SK-N-SH treated with all-trans-retinoic acid at 6 μM for 48 hours (cell line): ENCODE measurements around the gene SEMA3G.

ENCODE experiments used
- ATAC-seq: fragments of 200-7000 bp; cut with Tn5 transposase; 3 replicates; pipeline ENCODE4 v1.9.1; 2020; ENCODE audit warnings: mild to moderate bottlenecking, moderate library complexity
- BACH2 ChIP-seq: fragments of 250-450 bp; sonication (Bioruptor Pico); IDR thresholded peaks from 2 replicates; pipeline ENCODE4 v1.9.0; 2021; ENCODE audit warnings: mild to moderate bottlenecking, borderline replicate concordance
- CSDC2 ChIP-seq: fragments of 250-450 bp; sonication (Bioruptor Pico); IDR thresholded peaks from 2 replicates; pipeline ENCODE4 v1.5.0; 2020; ENCODE audit warnings: mild to moderate bottlenecking, moderate library complexity
- ESRRG ChIP-seq: fragments of 250-450 bp; sonication (Bioruptor Pico); IDR thresholded peaks from 2 replicates; pipeline ENCODE4 v1.6.1; 2021; ENCODE audit warnings: mild to moderate bottlenecking
- GLIS3 ChIP-seq: fragments of 250-450 bp; sonication (Bioruptor Pico); IDR thresholded peaks from 2 replicates; pipeline ENCODE4 v1.5.0; 2020; ENCODE audit warnings: mild to moderate bottlenecking, moderate library complexity
- ISL1 ChIP-seq: fragments of 250-450 bp; sonication (Bioruptor Pico); IDR thresholded peaks from 2 replicates; pipeline ENCODE4 v2.1.2; 2022; ENCODE audit warnings: mild to moderate bottlenecking, moderate library complexity
- OSR1 ChIP-seq: fragments of 250-450 bp; sonication (Bioruptor Pico); IDR thresholded peaks from 2 replicates; pipeline ENCODE4 v1.8.0; 2022; ENCODE audit warnings: moderate library complexity, mild to moderate bottlenecking, inconsistent platforms
- PPARA ChIP-seq: fragments of 250-450 bp; sonication (Bioruptor Pico); IDR thresholded peaks from 2 replicates; pipeline ENCODE4 v1.5.0; 2020; ENCODE audit warnings: mild to moderate bottlenecking, borderline replicate concordance
- RARB ChIP-seq: fragments of 250-450 bp; sonication (Bioruptor Pico); IDR thresholded peaks from 2 replicates; pipeline ENCODE4 v1.8.0; 2021; ENCODE audit warnings: mild to moderate bottlenecking, moderate library complexity
- TCF4 ChIP-seq: fragments of 250-450 bp; sonication (Bioruptor Pico); IDR thresholded peaks from 2 replicates; pipeline ENCODE4 v1.8.0; 2021; ENCODE audit warnings: mild to moderate bottlenecking, moderate library complexity, borderline replicate concordance
- TOX ChIP-seq: fragments of 250-450 bp; sonication (Bioruptor Pico); IDR thresholded peaks from 2 replicates; pipeline ENCODE4 v1.8.0; 2021; ENCODE audit warnings: mild to moderate bottlenecking, moderate library complexity, borderline replicate concordance
- ZC3H10 ChIP-seq: fragments of 250-450 bp; sonication (Bioruptor Pico); IDR thresholded peaks from 2 replicates; pipeline ENCODE4 v1.5.1; 2021; ENCODE audit warnings: mild to moderate bottlenecking, moderate library complexity
- ZFP3 ChIP-seq: fragments of 250-450 bp; sonication (Bioruptor Pico); IDR thresholded peaks from 2 replicates; pipeline ENCODE4 v1.5.0; 2020; ENCODE audit warnings: mild to moderate bottlenecking, moderate library complexity
- ZFP30 ChIP-seq: fragments of 450-650 bp; formaldehyde crosslinking; IDR thresholded peaks from 2 replicates; pipeline ENCODE4 v1.5.0; 2022; ENCODE audit warnings: mild to moderate bottlenecking, moderate library complexity
- ZNF565 ChIP-seq: fragments of 450-650 bp; formaldehyde crosslinking; conservative IDR thresholded peaks from 2 replicates; pipeline ENCODE4 v1.5.0; 2020; ENCODE audit warnings: low read depth, mild to moderate bottlenecking, moderate library complexity
- ZNF70 ChIP-seq: fragments of 450-650 bp; formaldehyde crosslinking; IDR thresholded peaks from 2 replicates; pipeline ENCODE4 v1.5.0; 2020; ENCODE audit warnings: mild to moderate bottlenecking, moderate library complexity
- ZNF8 ChIP-seq: fragments of 450-650 bp; formaldehyde crosslinking; IDR thresholded peaks from 2 replicates; pipeline ENCODE4 v1.5.0; 2020; ENCODE audit warnings: mild to moderate bottlenecking, moderate library complexity
- TF ChIP-seq, protein P1 (sequence below): fragments of 250-450 bp; sonication (Bioruptor Pico); IDR thresholded peaks from 2 replicates; pipeline ENCODE4 v1.5.0; 2020; ENCODE audit warnings: mild to moderate bottlenecking, moderate library complexity
- TF ChIP-seq, protein P2 (sequence below): fragments of 250-450 bp; sonication (Bioruptor Pico); IDR thresholded peaks from 2 replicates; pipeline ENCODE4 v1.5.1; 2020; ENCODE audit warnings: low read depth, mild to moderate bottlenecking, moderate library complexity
- TF ChIP-seq, protein P3 (sequence below): fragments of 250-450 bp; sonication (Bioruptor Pico); IDR thresholded peaks from 2 replicates; pipeline ENCODE4 v1.8.0; 2020; ENCODE audit warnings: mild to moderate bottlenecking, moderate library complexity, borderline replicate concordance
- TF ChIP-seq, protein P4 (sequence below): fragments of 250-450 bp; sonication (Bioruptor Pico); IDR thresholded peaks from 2 replicates; pipeline ENCODE4 v1.5.1; 2021; ENCODE audit warnings: mild to moderate bottlenecking, moderate library complexity
- TF ChIP-seq, protein P5 (sequence below): fragments of 250-450 bp; sonication (Bioruptor Pico); IDR thresholded peaks from 2 replicates; pipeline ENCODE4 v1.8.0; 2021; ENCODE audit warnings: low read depth, mild to moderate bottlenecking, moderate library complexity, borderline replicate concordance

SEMA3G gene

DNA sequence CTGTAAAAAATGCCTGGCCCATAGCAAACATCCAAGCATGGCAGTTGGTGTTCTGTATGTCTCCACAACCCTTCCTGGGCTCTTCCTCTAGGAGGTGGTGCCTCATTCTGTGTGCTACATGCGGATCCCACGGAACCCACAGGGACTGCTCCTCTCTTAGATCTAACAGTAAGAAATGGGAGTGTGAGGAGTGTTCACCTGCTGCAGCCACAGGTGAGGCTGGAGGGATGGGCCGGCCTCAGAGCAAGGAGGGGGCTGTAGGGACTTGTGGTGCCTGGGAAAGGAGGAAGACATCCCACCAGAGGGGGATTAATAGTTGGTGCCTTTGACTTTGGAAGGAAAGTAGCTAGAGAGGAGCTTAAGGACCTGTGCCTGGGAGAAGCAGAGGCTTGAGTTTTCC, 22.2 kb downstream of the SEMA3G start (continued):
- TF ChIP-seq ESRRG (CRISPR knock-in tag): no peak
- TF ChIP-seq ZNF8 (CRISPR knock-in tag): no peak
- TF ChIP-seq OSR1: no peak
- no peak for TF ChIP-seq ZFP30 (CRISPR knock-in tag)

DNA sequence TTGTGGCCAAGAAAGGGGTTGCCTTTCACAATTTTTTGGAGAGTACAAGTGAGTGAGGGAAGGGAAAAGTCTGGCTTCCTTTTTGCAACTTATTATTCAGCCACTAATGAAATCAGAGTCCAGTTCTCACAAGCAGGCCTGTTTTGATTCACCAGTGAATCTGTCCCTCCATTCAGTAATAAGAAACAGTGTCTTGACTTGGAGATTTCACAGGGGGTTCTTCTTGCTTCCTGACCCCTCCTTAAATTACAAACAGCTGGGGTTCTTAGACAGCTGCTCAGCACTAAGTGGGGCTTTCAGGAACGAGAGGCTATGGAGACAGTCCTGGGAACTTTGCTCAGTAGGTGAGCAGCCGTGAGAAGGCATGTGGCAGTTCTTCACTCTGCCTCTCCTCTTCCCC, 24.5 kb downstream of the SEMA3G start:
- ATAC-seq: no peak
- TF ChIP-seq TOX (CRISPR knock-in tag) (no peak), RARB (no peak), TCF4 (CRISPR knock-in tag) (no peak), ZNF565 (no peak), BACH2 (no peak), ZFP30 (CRISPR knock-in tag) (no peak), PPARA (CRISPR knock-in tag) (no peak), ZC3H10 (no peak), CSDC2 (no peak)
- TF ChIP-seq, protein P1, sequence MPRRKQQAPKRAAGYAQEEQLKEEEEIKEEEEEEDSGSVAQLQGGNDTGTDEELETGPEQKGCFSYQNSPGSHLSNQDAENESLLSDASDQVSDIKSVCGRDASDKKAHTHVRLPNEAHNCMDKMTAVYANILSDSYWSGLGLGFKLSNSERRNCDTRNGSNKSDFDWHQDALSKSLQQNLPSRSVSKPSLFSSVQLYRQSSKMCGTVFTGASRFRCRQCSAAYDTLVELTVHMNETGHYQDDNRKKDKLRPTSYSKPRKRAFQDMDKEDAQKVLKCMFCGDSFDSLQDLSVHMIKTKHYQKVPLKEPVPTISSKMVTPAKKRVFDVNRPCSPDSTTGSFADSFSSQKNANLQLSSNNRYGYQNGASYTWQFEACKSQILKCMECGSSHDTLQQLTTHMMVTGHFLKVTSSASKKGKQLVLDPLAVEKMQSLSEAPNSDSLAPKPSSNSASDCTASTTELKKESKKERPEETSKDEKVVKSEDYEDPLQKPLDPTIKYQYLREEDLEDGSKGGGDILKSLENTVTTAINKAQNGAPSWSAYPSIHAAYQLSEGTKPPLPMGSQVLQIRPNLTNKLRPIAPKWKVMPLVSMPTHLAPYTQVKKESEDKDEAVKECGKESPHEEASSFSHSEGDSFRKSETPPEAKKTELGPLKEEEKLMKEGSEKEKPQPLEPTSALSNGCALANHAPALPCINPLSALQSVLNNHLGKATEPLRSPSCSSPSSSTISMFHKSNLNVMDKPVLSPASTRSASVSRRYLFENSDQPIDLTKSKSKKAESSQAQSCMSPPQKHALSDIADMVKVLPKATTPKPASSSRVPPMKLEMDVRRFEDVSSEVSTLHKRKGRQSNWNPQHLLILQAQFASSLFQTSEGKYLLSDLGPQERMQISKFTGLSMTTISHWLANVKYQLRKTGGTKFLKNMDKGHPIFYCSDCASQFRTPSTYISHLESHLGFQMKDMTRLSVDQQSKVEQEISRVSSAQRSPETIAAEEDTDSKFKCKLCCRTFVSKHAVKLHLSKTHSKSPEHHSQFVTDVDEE (CRISPR knock-in tag): no peak

DNA sequence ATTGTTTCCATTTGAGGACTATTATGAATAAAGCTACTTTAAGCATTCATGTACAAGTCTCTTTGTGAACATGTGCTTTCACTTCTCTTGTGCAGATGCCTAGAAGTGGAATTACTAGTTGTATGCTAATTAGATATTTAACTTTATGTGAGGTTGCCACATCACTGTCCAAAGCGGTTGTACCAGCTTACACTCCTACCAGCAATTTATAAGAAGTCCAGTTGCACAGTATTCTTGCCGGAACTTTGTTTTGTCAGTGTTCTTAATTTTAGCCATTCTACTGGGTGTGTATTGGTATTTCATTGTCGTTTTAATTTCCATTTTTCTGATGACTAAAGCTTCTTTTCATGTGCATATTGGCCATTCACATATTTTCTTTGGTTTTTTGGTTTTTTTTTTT, 29.1 kb downstream of the SEMA3G start:
- TF ChIP-seq, protein P2, sequence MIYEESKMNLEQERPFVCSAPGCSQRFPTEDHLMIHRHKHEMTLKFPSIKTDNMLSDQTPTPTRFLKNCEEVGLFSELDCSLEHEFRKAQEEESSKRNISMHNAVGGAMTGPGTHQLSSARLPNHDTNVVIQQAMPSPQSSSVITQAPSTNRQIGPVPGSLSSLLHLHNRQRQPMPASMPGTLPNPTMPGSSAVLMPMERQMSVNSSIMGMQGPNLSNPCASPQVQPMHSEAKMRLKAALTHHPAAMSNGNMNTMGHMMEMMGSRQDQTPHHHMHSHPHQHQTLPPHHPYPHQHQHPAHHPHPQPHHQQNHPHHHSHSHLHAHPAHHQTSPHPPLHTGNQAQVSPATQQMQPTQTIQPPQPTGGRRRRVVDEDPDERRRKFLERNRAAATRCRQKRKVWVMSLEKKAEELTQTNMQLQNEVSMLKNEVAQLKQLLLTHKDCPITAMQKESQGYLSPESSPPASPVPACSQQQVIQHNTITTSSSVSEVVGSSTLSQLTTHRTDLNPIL: no peak
- TF ChIP-seq, protein P3, sequence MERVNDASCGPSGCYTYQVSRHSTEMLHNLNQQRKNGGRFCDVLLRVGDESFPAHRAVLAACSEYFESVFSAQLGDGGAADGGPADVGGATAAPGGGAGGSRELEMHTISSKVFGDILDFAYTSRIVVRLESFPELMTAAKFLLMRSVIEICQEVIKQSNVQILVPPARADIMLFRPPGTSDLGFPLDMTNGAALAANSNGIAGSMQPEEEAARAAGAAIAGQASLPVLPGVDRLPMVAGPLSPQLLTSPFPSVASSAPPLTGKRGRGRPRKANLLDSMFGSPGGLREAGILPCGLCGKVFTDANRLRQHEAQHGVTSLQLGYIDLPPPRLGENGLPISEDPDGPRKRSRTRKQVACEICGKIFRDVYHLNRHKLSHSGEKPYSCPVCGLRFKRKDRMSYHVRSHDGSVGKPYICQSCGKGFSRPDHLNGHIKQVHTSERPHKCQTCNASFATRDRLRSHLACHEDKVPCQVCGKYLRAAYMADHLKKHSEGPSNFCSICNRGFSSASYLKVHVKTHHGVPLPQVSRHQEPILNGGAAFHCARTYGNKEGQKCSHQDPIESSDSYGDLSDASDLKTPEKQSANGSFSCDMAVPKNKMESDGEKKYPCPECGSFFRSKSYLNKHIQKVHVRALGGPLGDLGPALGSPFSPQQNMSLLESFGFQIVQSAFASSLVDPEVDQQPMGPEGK (CRISPR knock-in tag): no peak
- no peak for TF ChIP-seq ISL1
- TF ChIP-seq PPARA (CRISPR knock-in tag): no peak
- TF ChIP-seq, protein P4, sequence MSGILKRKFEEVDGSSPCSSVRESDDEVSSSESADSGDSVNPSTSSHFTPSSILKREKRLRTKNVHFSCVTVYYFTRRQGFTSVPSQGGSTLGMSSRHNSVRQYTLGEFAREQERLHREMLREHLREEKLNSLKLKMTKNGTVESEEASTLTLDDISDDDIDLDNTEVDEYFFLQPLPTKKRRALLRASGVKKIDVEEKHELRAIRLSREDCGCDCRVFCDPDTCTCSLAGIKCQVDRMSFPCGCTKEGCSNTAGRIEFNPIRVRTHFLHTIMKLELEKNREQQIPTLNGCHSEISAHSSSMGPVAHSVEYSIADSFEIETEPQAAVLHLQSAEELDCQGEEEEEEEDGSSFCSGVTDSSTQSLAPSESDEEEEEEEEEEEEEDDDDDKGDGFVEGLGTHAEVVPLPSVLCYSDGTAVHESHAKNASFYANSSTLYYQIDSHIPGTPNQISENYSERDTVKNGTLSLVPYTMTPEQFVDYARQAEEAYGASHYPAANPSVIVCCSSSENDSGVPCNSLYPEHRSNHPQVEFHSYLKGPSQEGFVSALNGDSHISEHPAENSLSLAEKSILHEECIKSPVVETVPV (CRISPR knock-in tag): no peak
- no peak for ATAC-seq

DNA sequence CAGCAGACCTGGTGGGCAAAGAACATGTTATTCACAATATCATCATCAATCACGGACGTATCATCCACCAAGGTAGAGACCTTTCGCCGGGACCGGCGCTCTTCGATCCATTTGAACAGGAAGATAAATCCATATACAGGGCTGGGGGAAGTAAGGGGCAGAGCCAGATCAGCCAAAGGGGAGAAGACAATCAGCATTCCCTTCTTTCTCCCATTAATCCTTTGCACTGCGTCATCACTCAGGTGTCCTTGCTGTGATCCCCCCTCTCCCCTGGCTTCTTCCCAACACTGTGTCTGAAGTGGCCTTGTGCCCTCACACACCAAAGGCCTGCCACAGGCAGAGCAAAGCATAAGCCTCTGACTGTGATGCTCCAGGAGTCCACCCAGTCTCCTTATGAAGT, 36.4 kb downstream of the SEMA3G start:
- no peak for TF ChIP-seq ZNF8 (CRISPR knock-in tag)
- TF ChIP-seq RARB: no peak
- TF ChIP-seq ZFP3: no peak
- no peak for TF ChIP-seq CSDC2
- no peak for TF ChIP-seq OSR1
- TF ChIP-seq, protein P2: no peak
- TF ChIP-seq, protein P4 (CRISPR knock-in tag): no peak
- TF ChIP-seq TCF4 (CRISPR knock-in tag): no peak
- no peak for TF ChIP-seq TOX (CRISPR knock-in tag)
- TF ChIP-seq ZC3H10: no peak
- no peak for TF ChIP-seq BACH2
- no peak for TF ChIP-seq ZNF70 (CRISPR knock-in tag)
- TF ChIP-seq, protein P5, sequence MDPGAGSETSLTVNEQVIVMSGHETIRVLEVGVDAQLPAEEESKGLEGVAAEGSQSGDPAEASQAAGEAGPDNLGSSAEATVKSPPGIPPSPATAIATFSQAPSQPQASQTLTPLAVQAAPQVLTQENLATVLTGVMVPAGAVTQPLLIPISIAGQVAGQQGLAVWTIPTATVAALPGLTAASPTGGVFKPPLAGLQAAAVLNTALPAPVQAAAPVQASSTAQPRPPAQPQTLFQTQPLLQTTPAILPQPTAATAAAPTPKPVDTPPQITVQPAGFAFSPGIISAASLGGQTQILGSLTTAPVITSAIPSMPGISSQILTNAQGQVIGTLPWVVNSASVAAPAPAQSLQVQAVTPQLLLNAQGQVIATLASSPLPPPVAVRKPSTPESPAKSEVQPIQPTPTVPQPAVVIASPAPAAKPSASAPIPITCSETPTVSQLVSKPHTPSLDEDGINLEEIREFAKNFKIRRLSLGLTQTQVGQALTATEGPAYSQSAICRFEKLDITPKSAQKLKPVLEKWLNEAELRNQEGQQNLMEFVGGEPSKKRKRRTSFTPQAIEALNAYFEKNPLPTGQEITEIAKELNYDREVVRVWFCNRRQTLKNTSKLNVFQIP (CRISPR knock-in tag): no peak
- no peak for TF ChIP-seq GLIS3 (CRISPR knock-in tag)
- ATAC-seq: no peak
